Endothelial cell of umbilical vein (primary cell): ENCODE measurements around the gene DENND4A. TPM values are rescaled to one million over a fixed set of nuclear protein-coding genes. Genes with fewer than 3 reads are reported as not detected.

ENCODE experiments used
- BruUV-seq: library from RNA; stranded (reverse); fragments of 400-500 nt; replicated peaks from 2 replicates; lab custom pipeline; 2021; lab: Mats Ljungman, UMichigan
- CTCF ChIA-PET: fragments of 300-600, 350-600 bp; sonication (Branson Sonifier 250); formaldehyde crosslinking; loops from one replicate; lab custom pipeline; 2021; ENCODE audit warnings: antibody characterized with exemption, inconsistent platforms; lab: Charles Lee
- POLR2A ChIA-PET: fragments of 300-600, 350-600 bp; sonication (Branson Sonifier 250); formaldehyde crosslinking; loops from one replicate; lab custom pipeline; 2021; ENCODE audit warnings: antibody characterized with exemption, inconsistent platforms; lab: Charles Lee
- DNase-seq: peaks from one replicate; pipeline ENCODE4 v3.0.0-alpha.2; 2011; ENCODE audit warnings: low read depth, low spot score
- FAIRE-seq: peaks from 2 replicates; lab custom pipeline; 2011; peaks lifted over from hg19 to GRCh38; lab: Jason Lieb, UNC
- H2AFZ ChIP-seq: 2 replicates; pipeline ENCODE4 v1.6.0; 2012; ENCODE audit warnings: low read depth, low read length, control low read depth, inconsistent platforms
- H3K27ac ChIP-seq: 2 replicates; pipeline ENCODE4 v1.5.1; 2011; ENCODE audit warnings: low read depth, mild to moderate bottlenecking, control low read depth, low read length, moderate library complexity; ENCODE audit not compliant: insufficient read depth
- H3K27me3 ChIP-seq, 2 experiments: 2 replicates each; pipeline versions ENCODE4 v1.6.0 to v1.6.1; 2011; ENCODE audit warnings: low read length in 2 of 2, mixed read lengths in 1 of 2; ENCODE audit not compliant: control insufficient read depth in 2 of 2, insufficient read depth in 2 of 2
- H3K36me3 ChIP-seq, 2 experiments: 2 replicates in 1 of 2; 3 replicates in 1 of 2; pipeline ENCODE4 v1.5.1; 2011; ENCODE audit warnings: low read length in 2 of 2, mild to moderate bottlenecking in 1 of 2, moderate library complexity in 1 of 2; ENCODE audit not compliant: control insufficient read depth in 2 of 2, insufficient read depth in 2 of 2; ENCODE audit errors: extremely low read depth in 1 of 2
- H3K4me1 ChIP-seq: 3 replicates; pipeline ENCODE4 v1.5.1; 2011; ENCODE audit warnings: mild to moderate bottlenecking, low read length; ENCODE audit not compliant: control insufficient read depth, insufficient read depth; ENCODE audit errors: extremely low read depth
- H3K4me2 ChIP-seq: 2 replicates; pipeline ENCODE4 v1.6.1; 2011; ENCODE audit warnings: low read length, control low read depth, mixed read lengths; ENCODE audit not compliant: insufficient read depth
- H3K4me3 ChIP-seq, 3 experiments: fragments of 200-600 bp in 1 of 3; sonication (generic), shearing (Covaris generic) in 1 of 3; replicated peaks in 1 of 3; 2 replicates each; pipeline ENCODE4 v1.5.1; 2011 to 2016; ENCODE audit warnings: control low read depth in 3 of 3, low read length in 3 of 3, mild to moderate bottlenecking in 2 of 3, inconsistent platforms in 1 of 3, low read depth in 1 of 3, moderate library complexity in 1 of 3; ENCODE audit not compliant: insufficient read depth in 1 of 3
- H3K79me2 ChIP-seq: 2 replicates; pipeline ENCODE4 v1.6.0; 2012; ENCODE audit warnings: low read length, inconsistent platforms; ENCODE audit not compliant: control insufficient read depth, insufficient read depth
- H3K9ac ChIP-seq: replicated peaks from 2 replicates; pipeline ENCODE3; 2011; ENCODE audit warnings: low read length, control low read depth; ENCODE audit not compliant: insufficient read depth; ENCODE audit errors: extremely low read depth
- H3K9me1 ChIP-seq: replicated peaks from 3 replicates; pipeline ENCODE4 v1.6.0; 2011; ENCODE audit warnings: mild to moderate bottlenecking, low read length; ENCODE audit not compliant: control insufficient read depth, insufficient read depth; ENCODE audit errors: extremely low read depth
- H3K9me3 ChIP-seq: replicated peaks from 2 replicates; pipeline ENCODE4 v1.5.1; 2012; ENCODE audit warnings: low read length, inconsistent platforms; ENCODE audit not compliant: control insufficient read depth, insufficient read depth
- H4K20me1 ChIP-seq: replicated peaks from 2 replicates; pipeline ENCODE3; 2011; ENCODE audit warnings: mild to moderate bottlenecking, low read length; ENCODE audit not compliant: control insufficient read depth, insufficient read depth; ENCODE audit errors: extremely low read depth
- CTCF ChIP-seq, 2 donors: IDR thresholded peaks; 1 replicate in 1 of 2; 2 replicates in 1 of 2; pipeline ENCODE4 v1.5.1; 2011; ENCODE audit warnings: low read length in 2 of 2, mild to moderate bottlenecking in 2 of 2, moderate library complexity in 2 of 2, control low read depth in 1 of 2, inconsistent platforms in 1 of 2, low read depth in 1 of 2; ENCODE audit not compliant: insufficient read depth in 1 of 2; ENCODE audit errors: extremely low read depth in 1 of 2
- EZH2 ChIP-seq: IDR thresholded peaks from 2 replicates; pipeline ENCODE4 v1.6.1; 2012; ENCODE audit warnings: borderline replicate concordance, low read depth, mild to moderate bottlenecking, moderate library complexity, low read length, inconsistent platforms; ENCODE audit not compliant: severe bottlenecking
- FOS ChIP-seq: IDR thresholded peaks from 2 replicates; pipeline ENCODE4 v1.6.1; 2011; ENCODE audit warnings: mild to moderate bottlenecking, low read length, moderate library complexity, borderline replicate concordance; ENCODE audit not compliant: insufficient read depth
- GATA2 ChIP-seq: IDR thresholded peaks from 2 replicates; pipeline ENCODE4 v1.7.0; 2011; ENCODE audit warnings: low read depth, mild to moderate bottlenecking, moderate library complexity, mixed read lengths, low read length; ENCODE audit not compliant: insufficient read length, insufficient read depth
- JUN ChIP-seq: IDR thresholded peaks from 2 replicates; pipeline ENCODE4 v1.6.1; 2011; ENCODE audit warnings: borderline replicate concordance, low read depth; ENCODE audit not compliant: insufficient read length, insufficient read depth
- MYC ChIP-seq: IDR thresholded peaks from one replicate; pipeline ENCODE4 v1.6.1; 2011; ENCODE audit warnings: mild to moderate bottlenecking, low read depth, low read length
- POLR2A ChIP-seq: IDR thresholded peaks from 2 replicates; pipeline ENCODE4 v1.6.1; 2012; ENCODE audit warnings: low read depth, mild to moderate bottlenecking, control low read depth, low read length
- POLR2AphosphoS5 ChIP-seq: IDR thresholded peaks from 2 replicates; pipeline ENCODE4 v1.6.1; 2012; ENCODE audit warnings: low read depth, mild to moderate bottlenecking, control low read depth, low read length, moderate library complexity; ENCODE audit not compliant: insufficient read depth
- dilution Hi-C: fragments of 300-500 bp; cut with MboI; formaldehyde crosslinking; loops from one replicate; pipeline ENCODE4 v1.15.0; 2019; ENCODE audit warnings: low sequenced_read_pairs; ENCODE audit not compliant: extremely low pct_ligation_motif_present
- intact Hi-C: fragments of 100-400 bp; cut with micrococcal nuclease; formaldehyde crosslinking; loops from one replicate; pipeline ENCODE4 v1.10.0; 2022
- polyA plus RNA-seq, 4 experiments: library from polyadenylated mRNA; depleted of rRNA in 3 of 4; stranded (reverse) in 3 of 4; unstranded in 1 of 4; fragments of >200 nt; gene quantifications; 2 replicates each; pipeline versions ENCODE4 v1.2.1 to v1.2.3, GENCODE V29; 2011 to 2012; ENCODE audit warnings: missing spikeins in 1 of 4
- total RNA-seq: library from RNA; stranded (reverse); gene quantifications from 2 replicates; pipeline ENCODE4 v1.2.3, GENCODE V29; 2021
- TF ChIP-seq, protein P1 (sequence below): IDR thresholded peaks from 2 replicates; pipeline ENCODE4 v1.6.1; 2011; ENCODE audit not compliant: insufficient read depth, insufficient read length

DENND4A gene
- total and polyA plus RNA-seq, 2 donors (not counting 3 experiments of a cell fraction or from before 2014, with no cell fraction given), result 5.7 to 22.2 TPM

DNA sequence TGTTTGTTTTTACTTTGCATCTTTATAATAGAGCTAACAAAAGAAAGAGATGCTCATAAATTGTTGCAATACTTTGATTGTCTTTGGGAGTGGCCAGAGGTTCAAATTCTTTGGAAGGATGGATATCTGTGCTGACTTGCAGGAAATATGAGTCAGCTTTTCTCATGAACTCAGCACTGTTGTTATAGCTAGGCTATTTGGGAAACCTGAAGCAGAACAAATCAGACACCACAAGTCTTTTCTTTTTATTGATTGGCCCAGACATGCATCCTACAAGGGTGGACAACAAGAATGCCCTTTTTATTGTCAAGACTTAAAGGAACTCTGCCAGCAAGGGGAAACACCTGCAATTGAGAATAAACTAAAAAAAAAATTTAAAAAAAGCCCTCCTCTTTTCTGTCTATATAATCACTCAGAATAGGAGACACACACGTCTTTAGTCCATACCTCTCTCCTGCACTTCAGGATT lies 4.6 kb upstream of the DENND4A start:
- H3K9ac ChIP-seq, result no peak overlapping the region
- H4K20me1 ChIP-seq, result no peaks in the 10 kb centered on the region
- no peaks in the 10 kb centered on the region for H3K36me3 ChIP-seq
- H3K4me3 ChIP-seq, result no peak overlapping the region
- no peaks in the 10 kb centered on the region for H3K9me3 ChIP-seq
- H2AFZ ChIP-seq, result peak overlapping the region; percentile 47
- H3K27ac ChIP-seq, result peak overlapping the region; percentile 68
- H3K9me1 ChIP-seq, result no peaks in the 10 kb centered on the region
- no TSS peak for BruUV-seq
- TF ChIP-seq EZH2 (no peak), FOS (peak; percentile 87), POLR2AphosphoS5 (peak; percentile 48), JUN (peak; percentile 77), GATA2 (no peak), MYC (no peak), CTCF (IDR thresholded peaks at IDR 0.05; ENCODE audit: extremely low read depth in 1 of 2, insufficient read depth in 1 of 2, low read depth in 1 of 2, low read length in 2 of 2) (no peak), POLR2A (no peak)
- TF ChIP-seq, protein P1, sequence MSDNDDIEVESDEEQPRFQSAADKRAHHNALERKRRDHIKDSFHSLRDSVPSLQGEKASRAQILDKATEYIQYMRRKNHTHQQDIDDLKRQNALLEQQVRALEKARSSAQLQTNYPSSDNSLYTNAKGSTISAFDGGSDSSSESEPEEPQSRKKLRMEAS, result no peak
- H3K4me2 ChIP-seq, result peak overlapping the region; percentile 82
- no peaks in the 10 kb centered on the region for H3K27me3 ChIP-seq
- DNase-seq (peak; percentile 92), FAIRE-seq (peak; percentile 97)
- POLR2A ChIA-PET, result interaction anchor here (0.9 to 1.2 kb wide), 2 partner anchors 28 to 36 kb away, joined by 3 to 5 read pairs; no protein-coding TSS in a partner anchor
- no peaks in the 10 kb centered on the region for H3K79me2 ChIP-seq
- CTCF ChIA-PET, result interaction anchor here (0.8 to 2.6 kb wide), 7 partner anchors 19 to 200 kb away, joined by 3 to 5 read pairs (median 4); no protein-coding TSS in a partner anchor
- dilution Hi-C loops, result no loop called here
- intact Hi-C loops, result loop anchor here (2.0 kb wide), 1 partner anchor 22 kb away; no protein-coding TSS in a partner anchor
- peaks cover 20% of the 10 kb centered on the region for H3K4me1 ChIP-seq
